ENCODE results near the gene CFAP57. TPM values are rescaled to one million over a fixed set of nuclear protein-coding genes. Genes with fewer than 3 reads are reported as not detected.
"Not testable (repeated sequence)": the region's sequence is repeated elsewhere in the genome, so short reads cannot be mapped to it uniquely, and the experiment has no call there.

CFAP57 gene
- total and polyA plus RNA-seq, 4 experiments from 2014 or later: 0.07 TPM; not detected in 3

DNA sequence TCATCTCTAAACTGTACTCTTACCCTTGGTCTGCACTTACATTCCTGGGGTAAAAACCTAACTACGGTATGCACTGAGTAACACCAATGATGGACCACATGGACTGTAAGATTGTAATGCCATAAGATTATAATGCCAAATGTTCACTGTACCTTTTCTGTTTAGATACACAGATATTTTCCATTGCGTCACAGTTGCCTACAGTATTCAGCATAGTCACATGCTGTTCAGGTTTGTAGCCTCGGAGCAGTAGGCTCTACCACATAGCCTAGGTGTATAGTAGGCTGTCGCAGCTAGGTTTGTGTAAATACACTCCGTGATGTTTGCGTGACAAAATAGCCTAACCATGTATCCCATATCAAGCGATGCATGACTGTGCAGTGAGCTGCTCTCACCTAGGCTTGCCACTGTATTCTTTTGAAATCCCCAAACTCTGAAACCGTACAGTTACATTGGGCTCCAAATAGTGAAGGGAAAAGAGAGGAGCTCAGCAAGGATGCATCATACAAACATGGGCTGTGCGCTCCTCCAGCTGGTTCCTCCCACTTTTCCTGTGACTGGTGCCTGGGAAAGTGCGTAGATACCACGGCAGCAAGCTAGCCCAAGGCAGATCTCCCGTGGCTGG lies 35.2 kb downstream of the CFAP57 start:
- Histone ChIP-seq H3K27ac (ENCODE audit: low read depth, low read length) (no peak overlapping the region), H3K9me3 (ENCODE audit: control insufficient read depth in 1 of 2, low read length in 2 of 2) (no peaks in the 10 kb centered on the region), H3K36me3 (ENCODE audit: insufficient read depth, low read length) (no peaks in the 10 kb centered on the region), H3K27me3 (ENCODE audit: insufficient read depth, low read length) (no peaks in the 10 kb centered on the region), H3K4me1 (ENCODE audit: insufficient read depth, low read length) (no peaks in the 10 kb centered on the region), H3K4me3 (ENCODE audit: low read length in 2 of 2) (no peak overlapping the region)
- intact Hi-C loops (cut with micrococcal nuclease): no loop called here
- Mint-ChIP-seq H3K4me3 (no peak overlapping the region), H3K27me3 (peaks cover 12 to 17% of the 10 kb centered on the region in 2 donors), H3K27ac (no peak overlapping the region), H3K36me3 (peaks cover 0 to 4% of the 10 kb centered on the region in 2 donors), H3K4me1 (peaks cover 0 to 2% (median 0%) of the 10 kb centered on the region in 4 donors), H3K9me3 (peaks cover 0 to 12% (median 5%) of the 10 kb centered on the region in 8 donors)
- ChIA-PET CTCF (ENCODE audit: partially characterized antibody) (interaction anchor here (1.0 kb wide), 1 partner anchor 19 kb away, joined by 4 read pairs; no protein-coding TSS in a partner anchor), POLR2A (ENCODE audit: partially characterized antibody) (no interaction called here)
- no peak for DNase-seq

DNA sequence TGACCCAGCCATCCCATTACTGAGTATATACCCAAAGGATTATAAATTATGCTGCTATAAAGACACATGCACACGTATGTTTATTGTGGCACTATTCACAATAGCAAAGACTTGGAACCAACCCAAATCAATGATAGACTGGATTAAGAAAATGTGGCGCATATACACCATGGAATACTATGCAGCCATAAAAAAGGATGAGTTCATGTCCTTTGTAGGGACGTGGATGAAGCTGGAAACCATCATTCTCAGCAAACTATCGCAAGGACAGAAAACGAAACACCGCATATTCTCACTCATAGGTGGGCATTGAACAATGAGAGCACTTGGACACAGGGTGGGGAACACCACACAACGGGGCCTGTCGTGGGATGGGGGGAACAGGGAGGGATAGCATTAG lies 36.1 kb downstream of the CFAP57 start:
- H3K4me1 Mint-ChIP-seq; H3K4me3 ChIP-seq (ENCODE audit: low read length in 2 of 2); H3K27ac Mint-ChIP-seq; DNase-seq; H3K27me3 ChIP-seq (ENCODE audit: insufficient read depth, low read length); H3K27ac ChIP-seq (ENCODE audit: low read depth, low read length); H3K4me3 Mint-ChIP-seq; H3K36me3 Mint-ChIP-seq; H3K9me3 ChIP-seq (ENCODE audit: control insufficient read depth in 1 of 2, low read length in 2 of 2); intact Hi-C loops (cut with micrococcal nuclease); H3K4me1 ChIP-seq (ENCODE audit: insufficient read depth, low read length); H3K36me3 ChIP-seq (ENCODE audit: insufficient read depth, low read length); POLR2A ChIA-PET (ENCODE audit: partially characterized antibody): not testable (repeated sequence)
- CTCF ChIA-PET (ENCODE audit: partially characterized antibody): interaction anchor here (1.0 kb wide), 1 partner anchor 18 kb away, joined by 4 read pairs; no protein-coding TSS in a partner anchor
- Mint-ChIP-seq H3K27me3 (peaks cover 12 to 17% of the 10 kb centered on the region in 2 donors), H3K9me3 (peaks cover 0 to 12% (median 5%) of the 10 kb centered on the region in 8 donors)

DNA sequence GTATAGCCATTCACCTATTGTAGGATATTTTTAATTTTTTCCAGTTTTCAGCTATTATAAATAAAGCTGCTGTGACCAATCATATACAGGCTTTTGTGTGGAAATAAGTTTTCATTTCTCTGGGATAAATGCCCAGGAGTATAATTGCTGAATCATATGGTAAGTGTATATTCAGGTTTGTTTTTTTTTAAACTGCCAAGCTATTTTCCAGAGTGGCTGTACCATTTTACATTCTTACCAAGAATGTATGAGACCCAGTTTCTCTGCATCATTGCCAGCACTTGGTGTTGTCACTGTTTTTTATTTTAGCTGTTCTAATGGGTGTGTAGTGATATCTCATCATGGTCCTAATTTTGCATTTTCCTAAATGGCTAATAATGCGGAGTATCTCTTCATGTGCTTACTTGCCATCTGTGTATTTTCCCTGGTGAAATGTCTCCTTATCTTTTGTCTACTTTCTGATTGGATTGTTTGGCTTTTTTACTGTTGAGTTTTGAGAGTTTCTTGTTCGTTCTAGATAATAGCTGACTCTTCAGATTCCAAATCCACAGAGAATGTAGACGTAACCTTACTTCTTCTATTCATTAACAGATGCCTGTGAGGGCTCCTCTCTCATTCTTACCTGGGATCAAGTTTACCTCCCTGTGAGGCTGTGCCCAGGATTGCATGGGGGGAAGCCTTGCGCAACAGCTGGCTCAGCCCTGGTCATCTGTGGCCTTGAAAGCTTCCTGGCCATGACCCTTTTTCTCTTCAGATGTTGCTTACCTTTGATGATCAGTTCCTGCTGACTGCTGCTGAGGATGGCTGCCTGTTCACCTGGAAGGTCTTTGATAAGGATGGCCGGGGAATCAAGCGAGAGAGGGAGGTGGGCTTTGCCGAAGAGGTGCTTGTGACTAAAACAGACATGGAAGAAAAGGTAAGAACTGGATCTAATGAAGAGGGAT lies 42.6 kb downstream of the CFAP57 start:
- no peaks in the 10 kb centered on the region for H3K36me3 Mint-ChIP-seq
- intact Hi-C loops (cut with micrococcal nuclease): no loop called here
- H3K36me3 ChIP-seq (ENCODE audit: insufficient read depth, low read length): no peaks in the 10 kb centered on the region
- ChIA-PET POLR2A (ENCODE audit: partially characterized antibody) (no interaction called here), CTCF (ENCODE audit: partially characterized antibody) (interaction anchor here (1.0 kb wide), 1 partner anchor 12 kb away, joined by 3 read pairs; no protein-coding TSS in a partner anchor)
- H3K9me3 Mint-ChIP-seq: no peaks in the 10 kb centered on the region
- no peak overlapping the region for H3K4me3 Mint-ChIP-seq
- H3K4me1 ChIP-seq (ENCODE audit: insufficient read depth, low read length): no peaks in the 10 kb centered on the region
- no peaks in the 10 kb centered on the region for H3K9me3 ChIP-seq (ENCODE audit: control insufficient read depth in 1 of 2, low read length in 2 of 2)
- no peak overlapping the region for H3K27ac ChIP-seq (ENCODE audit: low read depth, low read length)
- H3K27me3 Mint-ChIP-seq: peaks cover 14 to 20% of the 10 kb centered on the region in 2 donors
- no peak overlapping the region for H3K4me3 ChIP-seq (ENCODE audit: low read length in 2 of 2)
- DNase-seq: no peak
- no peak overlapping the region for H3K27ac Mint-ChIP-seq
- no peaks in the 10 kb centered on the region for H3K27me3 ChIP-seq (ENCODE audit: insufficient read depth, low read length)
- no peaks in the 10 kb centered on the region for H3K4me1 Mint-ChIP-seq

DNA sequence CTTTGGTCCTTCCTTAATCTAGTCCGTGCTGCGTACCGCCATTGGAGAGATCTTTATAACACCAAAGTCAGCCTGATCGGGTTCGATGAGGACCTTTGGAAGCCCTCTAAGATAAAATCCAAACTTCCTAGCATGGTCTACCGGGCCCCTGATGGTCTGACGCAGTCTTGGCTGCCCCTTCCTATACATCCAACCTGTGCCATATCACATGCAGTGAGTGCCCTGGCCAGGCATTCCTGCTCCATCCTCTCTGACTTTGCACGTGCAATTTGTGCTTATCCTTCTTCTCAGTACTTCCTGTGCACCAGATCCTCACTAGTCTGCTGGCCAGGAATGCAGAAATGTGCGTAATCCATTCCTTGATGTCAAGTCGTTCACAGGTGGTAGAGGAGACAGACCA lies 45.6 kb downstream of the CFAP57 start:
- Mint-ChIP-seq H3K27ac (peak overlapping the region in 1 of 7 donors; percentile 31), H3K4me3 (no peak overlapping the region), H3K9me3 (no peaks in the 10 kb centered on the region), H3K4me1 (no peaks in the 10 kb centered on the region), H3K27me3 (peaks cover 10 to 11% of the 10 kb centered on the region in 2 donors), H3K36me3 (no peaks in the 10 kb centered on the region)
- intact Hi-C loops (cut with micrococcal nuclease): no loop called here
- Histone ChIP-seq H3K4me1 (ENCODE audit: insufficient read depth, low read length) (no peaks in the 10 kb centered on the region), H3K9me3 (ENCODE audit: control insufficient read depth in 1 of 2, low read length in 2 of 2) (no peaks in the 10 kb centered on the region), H3K27me3 (ENCODE audit: insufficient read depth, low read length) (no peaks in the 10 kb centered on the region), H3K27ac (ENCODE audit: low read depth, low read length) (no peak overlapping the region), H3K4me3 (ENCODE audit: low read length in 2 of 2) (no peak overlapping the region), H3K36me3 (ENCODE audit: insufficient read depth, low read length) (no peaks in the 10 kb centered on the region)
- ChIA-PET CTCF (ENCODE audit: partially characterized antibody) (no interaction called here), POLR2A (ENCODE audit: partially characterized antibody) (no interaction called here)
- no peak for DNase-seq

DNA sequence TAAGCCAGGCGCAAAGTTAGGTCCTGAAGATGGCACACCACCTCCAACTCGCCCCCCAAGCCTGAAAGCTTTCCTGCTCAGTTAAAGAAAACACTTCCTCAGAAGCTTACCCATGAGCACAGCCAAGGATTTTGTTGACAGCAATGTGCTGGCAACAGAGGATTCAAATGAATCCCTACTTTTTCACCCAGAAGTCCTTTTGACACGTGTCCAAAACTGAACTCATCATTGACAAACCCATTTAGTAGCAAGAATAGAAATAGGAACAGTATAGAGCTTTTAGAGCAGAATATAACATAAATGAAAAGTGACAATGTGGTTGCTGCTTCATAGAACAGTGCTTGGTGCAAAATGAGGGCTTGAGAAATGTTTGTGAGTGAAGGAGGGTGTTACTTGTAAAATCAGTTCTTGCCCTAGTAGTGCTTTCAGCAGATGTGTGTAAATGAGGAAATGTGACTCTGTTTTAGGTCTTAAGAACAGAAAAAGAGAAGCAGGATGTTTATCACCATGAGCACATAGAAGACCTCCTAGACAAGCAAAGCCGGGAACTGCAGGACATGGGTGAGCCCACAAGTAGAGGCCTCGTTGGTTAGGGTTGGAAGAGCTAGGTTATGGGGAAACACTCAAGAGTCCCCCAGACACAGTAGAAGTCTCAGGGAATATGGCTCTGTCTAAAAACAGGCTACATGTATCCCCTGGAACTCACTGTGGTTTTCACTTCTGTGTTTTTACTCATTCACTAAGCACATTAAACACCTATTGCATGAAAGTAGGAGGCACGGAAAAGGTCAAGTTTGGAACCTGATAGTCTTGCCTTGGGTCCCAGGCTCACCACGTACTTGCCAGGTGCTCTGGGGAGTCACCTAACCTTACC lies 49.0 kb downstream of the CFAP57 start:
- Mint-ChIP-seq H3K9me3 (no peaks in the 10 kb centered on the region), H3K4me1 (no peaks in the 10 kb centered on the region), H3K36me3 (no peaks in the 10 kb centered on the region), H3K4me3 (no peak overlapping the region), H3K27me3 (peaks cover 4 to 6% of the 10 kb centered on the region in 2 donors), H3K27ac (no peak overlapping the region)
- CTCF ChIA-PET (ENCODE audit: partially characterized antibody): interaction anchor here (0.8 to 1.1 kb wide), 2 partner anchors 8 to 194 kb away, joined by 3 to 6 read pairs; no protein-coding TSS in a partner anchor
- Histone ChIP-seq H3K27ac (ENCODE audit: low read depth, low read length) (no peak overlapping the region), H3K27me3 (ENCODE audit: insufficient read depth, low read length) (no peaks in the 10 kb centered on the region), H3K4me3 (ENCODE audit: low read length in 2 of 2) (no peak overlapping the region), H3K9me3 (ENCODE audit: control insufficient read depth in 1 of 2, low read length in 2 of 2) (no peaks in the 10 kb centered on the region), H3K4me1 (ENCODE audit: insufficient read depth, low read length) (no peaks in the 10 kb centered on the region), H3K36me3 (ENCODE audit: insufficient read depth, low read length) (no peaks in the 10 kb centered on the region)
- POLR2A ChIA-PET (ENCODE audit: partially characterized antibody): no interaction called here
- no peak for DNase-seq
- intact Hi-C loops (cut with micrococcal nuclease): no loop called here

DNA sequence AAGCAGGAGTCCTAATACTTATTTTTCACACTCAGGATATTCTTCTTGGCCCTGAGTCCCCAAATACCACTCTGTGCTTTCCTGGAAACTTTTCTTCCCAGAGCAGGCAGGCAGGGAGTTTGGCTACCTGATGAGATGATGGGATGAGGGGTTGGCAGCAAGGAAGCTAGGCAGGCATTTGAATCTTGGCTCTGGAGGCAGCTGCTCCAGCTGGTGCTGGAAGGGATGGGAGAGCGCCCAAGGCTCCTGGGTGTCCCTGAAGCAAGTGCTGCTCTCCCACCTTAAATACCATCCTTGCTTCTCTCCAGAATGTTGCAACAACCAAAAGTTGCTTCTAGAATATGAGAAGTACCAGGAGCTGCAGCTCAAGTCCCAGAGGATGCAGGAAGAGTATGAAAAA lies 49.7 kb downstream of the CFAP57 start:
- Mint-ChIP-seq H3K27me3 (peaks cover under 1 to 6% of the 10 kb centered on the region in 2 donors), H3K4me1 (no peaks in the 10 kb centered on the region), H3K9me3 (no peaks in the 10 kb centered on the region), H3K4me3 (no peak overlapping the region), H3K36me3 (no peaks in the 10 kb centered on the region), H3K27ac (no peak overlapping the region)
- no peaks in the 10 kb centered on the region for H3K27me3 ChIP-seq (ENCODE audit: insufficient read depth, low read length)
- H3K4me1 ChIP-seq (ENCODE audit: insufficient read depth, low read length): no peaks in the 10 kb centered on the region
- intact Hi-C loops (cut with micrococcal nuclease): no loop called here
- ChIA-PET CTCF (ENCODE audit: partially characterized antibody) (no interaction called here), POLR2A (ENCODE audit: partially characterized antibody) (no interaction called here)
- H3K4me3 ChIP-seq (ENCODE audit: low read length in 2 of 2): no peak overlapping the region
- no peak for DNase-seq
- no peaks in the 10 kb centered on the region for H3K36me3 ChIP-seq (ENCODE audit: insufficient read depth, low read length)
- H3K9me3 ChIP-seq (ENCODE audit: control insufficient read depth in 1 of 2, low read length in 2 of 2): no peaks in the 10 kb centered on the region
- H3K27ac ChIP-seq (ENCODE audit: low read depth, low read length): no peak overlapping the region

DNA sequence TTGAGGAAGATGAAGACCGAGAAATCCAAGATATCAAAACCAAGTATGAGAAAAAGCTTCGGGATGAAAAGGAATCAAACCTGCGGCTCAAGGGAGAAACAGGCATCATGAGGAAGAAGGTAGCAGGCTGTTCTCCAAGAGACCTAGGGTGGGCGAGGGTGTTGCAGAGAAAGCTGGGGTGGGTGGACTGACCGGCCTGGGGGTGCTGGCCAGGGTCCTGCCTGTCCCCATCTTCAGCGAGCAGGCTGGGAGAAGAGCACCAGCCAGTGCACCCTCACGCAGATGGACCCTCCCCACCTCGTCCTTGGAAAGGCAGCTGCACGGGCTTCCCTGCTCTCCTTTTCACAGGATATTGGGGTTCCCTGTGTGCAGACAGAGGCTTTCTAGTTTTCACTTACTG lies 50.7 kb downstream of the CFAP57 start:
- Histone ChIP-seq H3K4me1 (ENCODE audit: insufficient read depth, low read length) (no peaks in the 10 kb centered on the region), H3K4me3 (ENCODE audit: low read length in 2 of 2) (no peak overlapping the region), H3K36me3 (ENCODE audit: insufficient read depth, low read length) (no peaks in the 10 kb centered on the region), H3K9me3 (ENCODE audit: control insufficient read depth in 1 of 2, low read length in 2 of 2) (no peaks in the 10 kb centered on the region), H3K27ac (ENCODE audit: low read depth, low read length) (no peak overlapping the region), H3K27me3 (ENCODE audit: insufficient read depth, low read length) (no peaks in the 10 kb centered on the region)
- no peaks in the 10 kb centered on the region for H3K9me3 Mint-ChIP-seq
- H3K4me3 Mint-ChIP-seq: no peak overlapping the region
- H3K27me3 Mint-ChIP-seq: peaks cover 0 to 7% of the 10 kb centered on the region in 2 donors
- no peaks in the 10 kb centered on the region for H3K36me3 Mint-ChIP-seq
- intact Hi-C loops (cut with micrococcal nuclease): no loop called here
- no peaks in the 10 kb centered on the region for H3K4me1 Mint-ChIP-seq
- ChIA-PET CTCF (ENCODE audit: partially characterized antibody) (interaction anchor here (12.2 kb wide), 1 partner anchor 191 kb away, joined by 218 read pairs; no protein-coding TSS in a partner anchor), POLR2A (ENCODE audit: partially characterized antibody) (no interaction called here)
- peak overlapping the region in 1 of 7 donors; percentile 23 for H3K27ac Mint-ChIP-seq
- no peak for DNase-seq

All from CD4-positive, alpha-beta memory T cell (primary cell).